Fibroblast of skin of right biceps (primary cell): ENCODE results near the gene ITGA1.
A peak's percentile ranks its signal among the peaks of the same experiment; 100 is the strongest.

Source experiments
- DNase-seq: peaks from one replicate; pipeline ENCODE4 v3.0.0-alpha.2; 2013

Gene ITGA1

DNA sequence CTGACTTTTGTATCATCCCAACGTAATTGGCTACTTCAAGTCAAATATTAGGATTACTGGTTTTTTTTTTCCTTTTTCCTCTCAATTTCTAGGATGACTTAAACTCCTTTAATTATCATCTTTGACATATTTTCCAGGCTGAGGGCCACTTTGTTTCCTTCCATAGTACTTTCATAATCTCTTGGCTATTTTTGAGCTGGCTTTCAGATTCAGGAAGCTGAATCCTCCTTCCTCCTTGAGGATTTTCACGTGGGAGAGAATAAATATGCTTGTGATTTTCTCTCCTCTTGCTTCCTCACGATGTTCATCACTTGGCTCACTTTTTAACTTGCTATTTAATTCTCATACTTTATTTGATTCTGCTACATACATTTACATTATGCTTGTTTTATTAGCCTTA, 88.1 kb downstream of the ITGA1 start:
- no peak for DNase-seq

DNA sequence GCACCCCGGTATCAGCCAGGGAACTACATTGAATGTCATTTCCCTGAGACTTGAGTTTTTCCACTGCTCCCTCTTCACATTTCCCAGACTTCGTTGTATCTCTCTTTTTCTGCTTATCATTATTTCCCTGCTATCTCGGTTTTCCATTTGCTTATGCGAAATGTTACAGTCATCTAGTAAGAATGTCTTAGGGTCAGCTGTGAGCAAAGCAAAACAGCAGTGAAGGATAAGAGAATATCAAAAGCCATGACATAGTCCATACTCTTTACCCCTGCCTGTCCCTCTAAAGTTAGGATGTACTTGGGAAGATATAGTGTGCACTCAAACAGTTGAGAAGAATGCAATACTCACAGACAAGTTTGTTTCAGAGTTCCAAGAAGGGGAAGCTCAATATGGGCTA, 88.7 kb downstream of the ITGA1 start:
- no peak for DNase-seq

DNA sequence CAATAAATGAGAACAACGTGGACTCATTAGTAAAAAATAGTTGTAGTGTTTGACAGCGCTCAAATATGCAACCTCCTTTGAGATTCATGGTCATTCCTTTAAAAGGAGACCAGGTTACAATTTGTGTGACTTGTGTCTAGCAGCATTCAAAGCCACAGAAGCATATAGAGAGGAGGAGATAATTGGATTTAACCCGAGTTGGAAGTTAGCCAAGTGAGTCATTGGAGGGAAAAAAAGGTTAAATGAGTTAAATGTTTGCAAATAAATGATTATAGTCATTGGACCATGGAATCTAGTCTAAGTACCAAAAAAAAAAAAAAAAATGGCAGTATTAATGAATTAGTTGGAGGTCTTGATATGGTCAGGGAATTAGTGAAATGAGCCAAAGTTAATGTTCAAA, 90.9 kb downstream of the ITGA1 start:
- peak; percentile 80 for DNase-seq

DNA sequence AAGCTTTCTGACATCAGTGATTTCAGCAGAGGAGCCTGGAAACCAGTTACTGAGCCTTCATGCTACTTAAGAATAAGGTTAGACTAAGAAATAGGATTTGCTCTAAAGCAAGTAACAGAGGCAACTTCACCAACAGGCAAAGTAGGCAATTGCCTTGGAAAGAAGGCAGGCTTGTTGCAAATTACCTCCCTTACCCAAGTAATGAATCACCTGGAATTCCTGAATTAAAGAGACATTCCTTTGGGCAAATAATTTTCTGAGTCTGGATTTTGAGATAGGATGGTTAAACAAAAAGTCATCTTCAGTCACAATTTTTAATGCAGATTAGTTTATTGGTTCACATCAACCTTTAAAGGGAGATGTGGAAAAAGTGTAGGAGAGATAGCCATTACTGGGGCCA, 92.8 kb downstream of the ITGA1 start:
- DNase-seq, result no peak

DNA sequence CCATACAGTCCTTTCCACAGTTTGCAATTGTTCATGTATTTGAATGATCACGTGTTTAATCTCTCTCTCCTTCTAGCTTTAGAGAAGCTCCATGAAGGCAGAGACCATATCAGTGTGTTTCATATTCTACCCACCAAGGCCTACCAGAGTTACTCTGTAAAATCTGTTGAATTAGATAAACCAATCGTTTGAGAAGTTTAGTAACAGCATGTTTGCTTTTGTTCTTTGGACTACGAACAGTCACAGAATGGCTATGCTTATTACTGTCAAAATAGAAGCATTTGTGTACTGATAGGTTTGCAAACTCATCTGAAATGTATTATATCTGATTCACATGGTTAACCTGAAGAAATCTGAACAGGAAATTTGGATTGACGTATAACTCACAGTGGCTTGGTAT, 93.8 kb downstream of the ITGA1 start:
- DNase-seq, result no peak

DNA sequence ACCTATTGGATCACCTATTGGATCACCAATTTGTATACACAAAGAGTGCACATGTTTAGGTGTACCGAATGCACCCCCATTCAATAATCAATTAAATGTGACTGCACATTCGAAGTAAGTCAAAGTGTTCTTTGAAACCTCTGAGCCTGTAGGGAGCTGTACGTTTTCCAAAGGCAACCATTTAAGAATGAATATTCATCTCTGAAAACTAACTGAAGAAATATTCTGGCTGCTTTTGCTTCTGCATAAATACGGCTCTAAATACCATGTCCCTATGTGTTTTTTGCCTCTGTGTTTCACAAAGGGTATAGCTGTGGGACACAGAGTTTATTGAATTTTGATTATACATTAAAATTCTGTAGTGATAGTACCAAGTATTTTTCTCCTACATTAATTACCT, 95.4 kb downstream of the ITGA1 start:
- no peak for DNase-seq

DNA sequence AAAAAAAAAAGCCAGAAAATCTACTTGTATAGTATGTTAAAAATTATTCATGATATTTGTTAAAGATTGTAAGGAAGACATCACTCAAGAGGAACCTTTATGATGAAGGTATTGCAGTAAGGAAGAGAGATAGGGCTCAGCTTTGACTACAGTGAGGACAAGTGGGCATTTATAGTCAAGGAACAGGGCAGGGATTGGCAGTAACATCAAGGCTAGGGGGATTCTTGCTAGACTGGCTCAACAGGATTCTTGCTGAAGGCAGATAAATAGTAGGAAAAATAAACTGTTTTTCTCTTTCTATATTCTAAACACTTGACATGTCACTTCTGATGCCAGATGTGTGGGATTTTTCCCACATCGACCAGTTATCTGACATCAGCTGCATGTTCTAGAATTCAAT, 96.7 kb downstream of the ITGA1 start:
- no peak for DNase-seq

DNA sequence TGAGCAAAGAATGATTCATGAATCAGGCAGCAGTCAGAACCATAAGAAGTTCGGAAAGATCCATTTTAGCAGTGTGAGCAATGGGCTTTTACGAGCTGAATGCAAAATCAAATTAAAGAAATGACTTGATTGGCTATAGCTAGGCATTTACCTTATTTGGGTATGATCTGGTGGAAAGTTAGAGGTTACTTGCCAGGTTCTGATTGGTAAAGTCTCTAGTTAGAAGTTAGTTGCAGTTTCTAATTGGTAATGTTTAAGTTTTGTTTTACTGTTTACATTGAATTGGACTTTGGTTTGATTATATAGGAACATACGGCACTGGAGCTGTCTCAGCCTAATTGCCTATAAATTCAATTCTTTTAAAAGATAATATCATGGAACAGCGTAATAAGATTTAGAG, 97.9 kb downstream of the ITGA1 start:
- no peak for DNase-seq

DNA sequence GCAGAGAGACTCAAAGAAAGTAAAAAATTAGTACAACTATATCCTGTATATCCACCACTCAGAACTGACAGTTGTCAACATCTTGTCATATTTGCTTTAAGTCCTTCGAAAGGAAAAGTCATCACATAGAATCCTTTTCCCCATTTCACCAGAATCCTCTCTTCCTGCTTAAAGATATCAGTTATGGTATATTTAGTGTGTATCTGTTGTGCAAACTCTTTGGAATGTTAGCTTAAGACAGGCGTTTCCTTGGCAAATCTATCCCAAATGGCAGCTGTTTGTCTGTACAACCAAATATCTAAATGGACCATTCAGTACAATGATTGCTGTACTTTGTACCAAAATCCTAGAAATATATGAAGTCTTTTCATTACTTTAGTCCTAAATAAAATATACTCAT, 98.5 kb downstream of the ITGA1 start:
- no peak for DNase-seq

DNA sequence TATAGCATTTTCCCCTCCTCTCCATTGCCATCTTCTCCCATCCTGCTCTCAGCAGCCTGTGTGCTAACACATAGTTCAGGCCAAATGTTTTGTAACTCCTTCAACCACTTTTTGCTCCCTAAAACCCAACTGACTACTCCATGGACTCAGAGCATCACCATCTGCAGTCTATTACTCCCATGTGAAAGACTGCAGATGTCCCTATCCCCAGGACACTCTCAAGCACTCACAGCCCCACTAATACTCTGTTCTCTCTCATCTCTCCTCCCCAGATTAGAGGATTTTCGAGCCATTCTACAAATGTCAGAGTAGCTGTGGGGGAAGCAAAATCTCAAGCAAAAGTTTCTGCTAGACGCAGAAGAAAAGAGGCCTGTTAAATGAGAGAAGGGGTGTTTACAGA, 99.3 kb downstream of the ITGA1 start:
- DNase-seq, result no peak

DNA sequence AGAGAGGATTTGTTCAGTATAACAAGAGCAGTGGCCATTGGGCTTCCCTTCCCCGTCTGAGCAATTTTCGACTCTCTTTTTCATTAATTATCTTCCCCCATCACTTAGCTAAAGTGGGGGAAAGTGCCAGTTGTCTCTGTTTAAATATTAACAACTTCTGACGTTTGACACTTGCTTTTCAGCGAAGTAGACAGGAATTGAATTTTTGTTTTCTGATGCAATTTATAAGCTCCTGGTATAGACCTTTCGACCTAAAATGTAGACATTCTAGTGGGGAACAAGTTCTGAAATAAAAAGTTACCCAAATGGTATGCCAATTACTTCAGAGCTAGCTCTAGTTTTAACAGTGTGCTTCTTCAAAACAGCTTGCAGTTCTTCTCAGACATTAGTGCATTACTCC, 100.6 kb downstream of the ITGA1 start:
- no peak for DNase-seq

DNA sequence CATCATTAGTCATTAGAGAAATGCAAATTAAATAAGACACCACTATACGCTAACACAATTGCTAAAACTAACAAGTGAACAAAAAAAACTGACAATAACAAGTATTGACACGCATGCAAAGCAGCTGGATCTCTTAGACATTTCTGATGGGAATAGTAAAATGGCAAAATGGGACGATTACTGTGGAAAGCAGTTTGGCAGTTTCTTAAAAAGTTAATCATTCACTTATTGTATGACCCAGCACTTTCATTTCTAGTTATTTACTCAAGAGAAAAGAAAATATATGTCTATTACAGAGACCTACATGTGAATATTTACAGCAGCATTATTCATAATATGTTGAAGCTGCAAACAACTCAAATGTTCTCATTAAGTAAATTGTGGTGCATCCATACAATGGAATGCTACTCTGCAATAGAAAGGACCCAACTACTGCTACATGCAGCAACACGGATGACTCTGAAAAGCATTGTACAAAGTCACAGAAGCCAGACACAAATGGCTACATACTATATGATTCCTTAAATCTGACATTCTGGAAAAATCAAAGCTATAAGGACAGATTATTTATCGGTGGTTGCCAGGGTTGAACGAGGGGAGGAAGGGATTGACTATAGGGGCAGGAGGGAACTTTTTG, 104.6 kb downstream of the ITGA1 start:
- DNase-seq, result no peak

DNA sequence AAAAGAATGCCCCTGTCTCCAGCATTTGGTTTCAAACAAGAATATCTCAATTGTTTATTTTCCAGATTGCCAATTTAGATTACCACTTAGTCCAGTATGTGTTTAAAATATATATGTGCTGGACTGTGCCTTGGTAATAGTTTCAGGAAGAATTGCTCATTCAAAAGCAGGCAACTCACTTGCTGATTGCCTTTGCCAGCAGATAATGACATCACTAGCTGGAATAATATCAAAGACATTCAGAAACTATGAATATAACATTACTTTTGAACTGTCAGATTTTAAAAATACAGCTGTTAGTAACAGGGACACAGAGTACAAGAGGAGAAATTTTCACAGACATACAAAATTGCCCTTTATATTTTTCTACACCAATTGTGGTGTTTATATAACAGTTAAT, 105.4 kb downstream of the ITGA1 start:
- peak; percentile 79 for DNase-seq

DNA sequence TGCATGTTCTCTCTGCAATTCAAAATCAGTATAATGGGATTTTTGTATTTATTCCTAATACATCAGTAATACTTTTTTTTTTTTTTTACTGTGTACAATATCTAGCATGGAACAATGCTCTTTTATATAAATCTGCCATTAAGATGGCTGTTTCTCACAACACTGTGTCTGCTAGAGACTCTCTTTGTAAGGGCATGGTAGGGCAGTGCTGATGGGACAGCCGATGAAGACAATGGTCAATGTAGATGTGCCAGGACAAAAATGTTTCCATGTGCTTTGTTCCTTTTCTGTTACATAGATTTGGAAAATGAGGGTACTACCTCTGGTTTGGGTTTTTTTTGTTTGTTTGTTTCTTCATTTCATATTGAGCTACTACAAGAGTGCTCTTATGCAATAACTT, 106.1 kb downstream of the ITGA1 start:
- DNase-seq, result no peak

DNA sequence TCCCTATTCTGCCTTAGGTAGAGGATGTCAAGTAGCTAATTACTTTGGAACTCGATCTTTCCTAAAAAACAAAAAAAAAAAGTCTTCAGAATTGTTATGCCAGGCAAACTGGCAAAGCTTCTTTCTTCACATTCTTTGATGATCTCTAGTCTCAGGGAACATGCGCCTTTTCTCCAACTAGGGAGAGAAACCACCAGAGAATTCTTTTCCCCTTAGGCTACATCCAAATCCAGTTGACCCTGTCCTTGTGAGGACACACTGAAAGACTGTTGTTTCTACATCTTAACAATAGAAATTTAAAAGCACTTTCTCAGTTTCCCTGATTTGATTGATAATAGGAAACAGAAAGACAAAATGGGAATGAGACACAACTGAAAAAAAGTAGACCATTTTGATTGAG, 106.7 kb downstream of the ITGA1 start:
- DNase-seq, result no peak

DNA sequence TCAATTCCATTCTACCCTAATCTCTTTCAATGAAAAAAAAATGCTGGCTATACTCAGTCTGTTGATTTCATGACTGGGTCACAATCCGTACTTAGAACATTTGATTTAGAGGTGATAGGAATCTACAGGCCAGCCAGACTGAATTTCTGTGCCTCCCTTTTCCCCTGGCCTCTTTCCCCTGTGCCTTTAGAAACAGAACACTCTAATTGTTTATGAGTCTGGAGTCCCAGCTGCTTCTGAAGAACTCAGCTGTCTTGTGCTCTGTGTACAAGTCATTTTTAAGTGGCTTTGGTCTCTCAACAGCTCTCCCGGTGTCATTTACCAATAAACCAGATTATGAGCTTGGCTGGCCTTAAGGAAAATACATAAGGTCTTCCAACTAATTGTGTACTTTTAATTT, 107.4 kb downstream of the ITGA1 start:
- DNase-seq, result no peak

DNA sequence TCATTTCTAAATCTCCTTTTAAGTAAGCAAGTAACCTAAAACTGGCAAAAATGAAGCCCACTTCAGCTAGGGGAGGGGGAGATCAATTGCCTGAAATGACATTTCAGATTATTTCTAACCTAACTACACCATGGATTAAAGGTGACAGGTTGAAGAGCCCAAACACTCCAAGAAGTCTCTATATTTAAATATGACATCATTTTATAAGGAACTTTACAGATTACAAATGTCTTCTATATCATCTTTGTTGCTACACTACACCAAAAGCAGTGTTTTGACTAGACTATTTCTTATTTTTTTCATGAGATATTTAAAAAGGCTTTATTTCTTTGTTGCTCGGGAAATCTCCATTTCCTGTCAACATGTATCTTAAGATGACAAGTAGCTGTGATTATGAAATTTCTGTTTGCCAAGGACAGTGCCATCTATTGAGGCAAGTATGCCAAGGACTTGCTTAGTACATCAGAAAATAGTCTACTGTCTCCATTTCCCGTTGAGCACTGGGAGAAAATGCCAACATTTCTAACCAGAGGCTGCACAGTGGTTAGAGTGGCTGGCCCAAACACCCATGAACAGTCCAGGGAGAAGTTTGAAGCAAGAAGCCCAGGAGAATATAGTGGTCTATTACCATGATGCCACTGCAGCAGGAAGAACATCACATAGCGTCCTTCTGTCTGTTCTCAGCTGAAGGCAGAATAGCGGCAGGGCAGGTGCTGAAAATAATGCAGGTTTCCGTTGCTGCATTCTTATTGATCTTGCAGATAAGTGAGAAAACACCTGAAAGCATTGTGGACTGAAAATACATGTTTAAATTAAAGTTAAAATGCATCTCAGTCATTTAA, 108.1 kb downstream of the ITGA1 start:
- DNase-seq, result peak; percentile 26

DNA sequence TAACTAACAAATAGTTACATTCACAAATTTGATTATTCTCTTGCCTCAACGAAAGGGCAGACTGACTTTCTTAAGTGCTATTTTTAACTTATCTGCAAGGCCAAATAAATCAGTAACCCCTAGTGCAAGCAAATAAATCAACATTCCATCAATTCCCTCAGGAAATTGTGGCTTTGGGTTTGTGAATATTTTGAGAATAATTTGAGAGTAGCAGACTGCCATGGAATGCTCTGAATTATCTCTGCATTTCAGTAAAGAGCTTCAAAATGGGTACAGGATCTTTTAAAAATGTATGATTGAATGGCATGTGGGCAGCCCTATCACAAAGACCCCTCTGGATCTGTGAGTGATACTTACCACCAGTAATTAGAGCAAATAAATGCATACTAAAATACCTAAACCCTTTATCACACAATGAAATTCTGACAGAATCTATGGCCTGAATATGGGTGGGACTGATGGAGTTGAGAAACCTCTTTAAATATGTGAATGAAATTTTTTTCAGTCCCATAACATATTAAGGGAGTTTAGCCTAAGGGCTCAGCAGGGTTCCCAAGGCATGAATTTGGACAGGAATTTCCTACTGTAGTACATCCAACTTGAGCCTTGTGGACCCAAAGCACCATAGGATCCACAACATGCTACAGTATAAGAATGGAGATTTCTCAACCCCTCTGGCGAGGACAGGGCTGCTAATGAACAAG, 109.0 kb downstream of the ITGA1 start:
- peak; percentile 92 for DNase-seq

DNA sequence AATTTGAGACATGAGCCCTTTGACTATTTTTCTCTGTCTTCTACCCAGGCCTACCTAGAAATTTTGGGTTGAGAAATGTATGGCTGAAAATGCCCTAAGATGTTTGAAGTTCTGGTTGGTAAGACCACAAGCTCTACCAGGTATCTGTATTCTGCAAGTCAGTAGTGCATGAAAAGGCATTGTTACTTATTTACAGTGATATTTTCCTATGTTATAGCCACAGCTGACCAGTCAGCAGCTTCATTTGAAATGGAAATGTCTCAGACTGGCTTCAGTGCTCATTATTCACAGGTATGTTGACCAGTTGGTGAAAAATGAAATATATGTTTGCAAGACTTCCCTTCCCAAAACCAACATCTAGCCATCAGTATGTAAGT, 109.5 kb downstream of the ITGA1 start:
- no peak for DNase-seq

DNA sequence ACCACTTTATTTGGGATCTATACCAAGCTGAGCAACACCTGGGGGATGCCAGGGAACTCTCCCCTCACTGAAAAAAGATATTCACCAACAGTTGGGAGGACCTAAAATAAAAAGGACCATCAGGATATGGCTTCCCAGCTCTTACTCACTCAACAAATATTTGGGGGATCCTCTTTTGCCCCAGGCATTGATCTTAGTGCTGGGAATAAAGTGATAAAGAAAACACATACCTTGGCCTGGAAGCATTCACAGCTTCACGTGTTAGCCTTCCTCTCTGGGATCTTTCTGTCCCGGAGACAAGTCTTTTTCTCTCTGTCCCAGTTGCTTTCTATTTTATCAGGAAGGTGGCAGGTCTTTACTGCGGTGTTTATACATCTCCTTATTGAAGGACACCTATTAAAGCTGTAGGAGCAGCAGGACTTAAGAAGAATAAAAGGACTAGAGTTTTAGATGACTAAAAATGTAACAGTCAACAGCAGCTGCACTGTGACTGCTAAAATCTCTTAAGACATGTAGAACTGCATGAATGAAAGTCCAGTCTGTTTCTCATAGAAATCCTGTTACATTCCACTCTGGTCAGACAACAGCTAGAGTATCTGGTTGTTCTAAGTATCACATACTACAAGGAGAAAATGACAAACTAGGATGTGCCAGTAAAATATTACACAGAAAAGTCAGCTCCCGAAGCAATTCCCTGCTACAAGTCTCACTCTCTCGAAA, 111.4 kb downstream of the ITGA1 start:
- no peak for DNase-seq

DNA sequence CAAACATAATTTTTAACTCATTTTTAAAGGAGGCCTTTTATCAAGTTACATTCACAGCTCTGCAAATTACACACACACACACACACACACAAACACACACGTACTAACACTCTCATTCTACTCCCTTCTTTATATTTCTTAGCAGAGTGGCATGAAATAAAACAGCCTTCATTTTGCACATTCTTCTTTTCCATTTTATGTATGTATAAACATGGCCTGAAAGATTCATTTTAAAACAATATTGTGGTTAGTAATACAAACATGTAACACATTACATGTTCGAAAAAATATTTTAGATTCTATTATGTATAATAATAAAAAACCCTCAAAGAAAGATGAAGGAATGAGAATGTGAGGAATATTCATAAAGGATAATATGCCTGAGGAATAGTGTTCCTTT, 115.4 kb downstream of the ITGA1 start:
- no peak for DNase-seq

DNA sequence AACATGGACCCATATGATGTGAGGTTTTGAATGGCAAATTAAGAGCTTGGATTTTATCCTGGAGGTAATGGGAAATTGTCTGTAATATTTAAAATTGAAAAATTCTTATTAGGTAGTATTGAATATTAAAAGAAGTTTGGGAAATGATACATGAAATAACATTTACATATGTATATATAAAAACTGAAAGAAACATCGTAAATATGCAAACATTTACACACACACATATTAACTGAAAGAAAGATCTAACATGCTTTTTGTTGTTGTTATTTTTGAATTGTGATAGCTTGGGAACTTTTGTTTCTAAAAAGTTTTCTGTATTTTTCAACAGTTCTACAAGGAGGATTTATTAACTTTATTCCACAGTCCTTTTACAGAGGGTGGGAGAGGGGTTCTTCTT, 118.6 kb downstream of the ITGA1 start:
- no peak for DNase-seq

DNA sequence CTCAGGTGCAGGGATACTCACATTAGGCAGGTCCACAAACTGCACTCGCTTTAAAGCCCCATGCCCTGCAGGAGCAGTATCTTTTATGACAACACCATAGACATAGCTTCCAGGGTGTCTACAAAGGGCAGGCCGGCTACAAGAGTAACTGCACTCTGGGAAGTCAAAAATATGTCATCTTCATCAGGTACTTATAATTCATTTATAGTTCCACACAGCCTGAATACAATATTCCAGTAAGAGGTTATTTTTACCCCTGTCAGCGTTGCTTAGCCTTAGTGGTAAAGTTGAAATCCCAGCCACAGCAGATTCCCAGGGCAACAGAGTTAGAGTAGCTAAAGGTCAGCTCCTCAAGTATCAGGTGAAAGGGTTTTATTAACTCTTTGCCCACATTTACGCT, 119.1 kb downstream of the ITGA1 start:
- no peak for DNase-seq

DNA sequence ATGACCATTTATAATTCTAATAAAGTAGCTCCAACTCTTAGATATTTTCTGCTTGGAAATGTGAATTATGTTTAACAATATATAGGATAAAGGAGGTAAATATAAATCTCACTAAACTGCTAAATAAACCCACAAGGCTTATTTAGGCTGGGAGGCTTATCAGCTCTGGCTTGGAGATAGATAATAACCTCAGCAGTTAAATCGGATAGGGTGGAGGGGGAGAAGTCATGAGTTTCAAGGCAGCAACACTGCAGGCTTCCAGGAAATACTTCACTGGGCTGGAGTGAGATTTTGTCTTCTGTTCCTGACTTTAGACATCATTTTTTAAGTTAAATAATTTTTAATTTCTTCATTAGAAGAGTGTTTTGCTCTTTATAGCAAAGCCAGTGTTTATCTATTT, 121.5 kb downstream of the ITGA1 start:
- DNase-seq, result no peak
